KMS-11 (cell line): ENCODE data around the gene KLHL6.

Experiments used
- H2AFZ ChIP-seq: fragments of 200-600 bp; sonication (generic); 2 replicates; pipeline ENCODE4 v1.6.1; 2016; ENCODE audit warnings: antibody characterized with exemption, mixed run types, low read depth
- H3K27ac ChIP-seq: fragments of 200-600 bp; sonication (generic); 2 replicates; pipeline ENCODE4 v1.6.1; 2016; ENCODE audit warnings: mild to moderate bottlenecking, mixed run types
- H3K27me3 ChIP-seq: fragments of 200-600 bp; sonication (generic); 2 replicates; pipeline ENCODE4 v1.6.1; 2017; ENCODE audit warnings: mild to moderate bottlenecking, low read depth, mixed run types, moderate library complexity; ENCODE audit not compliant: insufficient read depth
- H3K36me3 ChIP-seq: fragments of 200-600 bp; sonication (generic); 2 replicates; pipeline ENCODE4 v1.6.1; 2017; ENCODE audit warnings: mild to moderate bottlenecking, mixed run types; ENCODE audit not compliant: insufficient read depth
- H3K4me1 ChIP-seq: fragments of 200-600 bp; sonication (generic); 2 replicates; pipeline ENCODE4 v1.6.1; 2016; ENCODE audit warnings: mild to moderate bottlenecking, low read depth, mixed run types; ENCODE audit not compliant: poor library complexity, severe bottlenecking
- H3K4me2 ChIP-seq: fragments of 200-600 bp; sonication (generic); 2 replicates; pipeline ENCODE4 v1.7.0; 2016; ENCODE audit warnings: mild to moderate bottlenecking, mixed run types
- H3K4me3 ChIP-seq: fragments of 200-600 bp; sonication (generic); IDR thresholded peaks from 2 replicates; pipeline ENCODE4 v1.6.1; 2017; ENCODE audit warnings: low read depth, low read length, mixed read lengths; ENCODE audit not compliant: insufficient read depth
- H3K79me2 ChIP-seq: fragments of 200-600 bp; sonication (generic); 2 replicates; pipeline ENCODE4 v1.6.1; 2016; ENCODE audit warnings: low read depth, mixed run types; ENCODE audit not compliant: insufficient read depth
- H3K9ac ChIP-seq: fragments of 200-600 bp; sonication (generic); 2 replicates; pipeline ENCODE4 v1.6.1; 2016; ENCODE audit warnings: mild to moderate bottlenecking, mixed run types
- H4K20me1 ChIP-seq: fragments of 200-600 bp; sonication (generic); 2 replicates; pipeline ENCODE4 v1.6.1; 2016; ENCODE audit warnings: mild to moderate bottlenecking, mixed run types; ENCODE audit not compliant: insufficient read depth
- TF ChIP-seq, protein P1 (sequence below): fragments of 200-600 bp; sonication (generic); conservative IDR thresholded peaks from 2 replicates; pipeline ENCODE4 v1.6.1; 2017; ENCODE audit warnings: low read depth, mild to moderate bottlenecking, antibody characterized with exemption, low read length, moderate library complexity, mixed read lengths

The KLHL6 gene

DNA sequence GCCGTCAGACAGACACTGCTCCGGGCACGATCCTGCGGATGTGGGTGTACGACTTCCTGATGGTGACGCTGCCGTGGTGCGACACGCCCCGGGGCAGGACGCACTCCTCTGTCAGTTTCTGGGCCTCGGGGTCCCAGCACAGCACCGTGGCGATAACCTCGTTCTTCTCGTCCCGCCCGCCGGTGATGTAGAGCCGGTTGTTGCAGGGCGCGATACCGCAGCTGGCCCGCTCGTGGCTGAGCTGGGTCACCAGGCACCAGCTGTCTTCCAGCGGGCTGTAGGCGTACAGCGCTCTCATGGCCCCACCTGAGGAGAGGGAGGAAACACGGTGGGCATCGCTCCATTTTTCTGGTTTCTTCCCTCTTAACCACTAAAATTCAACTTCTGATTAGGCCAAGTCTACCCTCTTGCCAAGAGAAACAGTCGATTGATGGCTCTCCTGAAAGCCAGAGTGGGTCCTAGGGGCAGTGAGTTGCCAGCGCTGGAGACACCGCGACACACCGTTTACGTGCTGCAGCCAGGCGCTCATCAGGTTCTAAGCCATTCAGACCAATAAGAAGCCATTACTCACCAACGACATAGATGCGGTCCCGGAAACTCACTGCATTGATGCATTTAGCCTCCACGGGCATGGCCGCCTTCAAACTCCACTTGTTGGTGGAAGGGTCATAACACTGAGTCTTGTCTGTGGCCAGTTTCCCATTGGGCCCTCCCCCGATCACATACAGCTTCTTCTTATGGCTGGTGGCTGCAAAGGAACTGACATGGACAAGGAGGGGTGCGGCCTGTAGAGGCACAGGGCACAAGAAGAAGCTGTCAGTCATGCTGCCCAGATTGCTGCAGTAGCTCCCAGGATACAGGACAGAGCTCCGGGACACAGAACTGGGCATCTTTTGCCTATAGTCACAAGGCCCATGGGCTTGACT is 63.3 kb downstream of the KLHL6 start:
- H3K27me3 ChIP-seq = no peaks in the 10 kb centered on the region
- H3K4me2 ChIP-seq = no peak overlapping the region
- no peak overlapping the region for H2AFZ ChIP-seq
- H3K4me3 ChIP-seq = no peak overlapping the region
- no peaks in the 10 kb centered on the region for H3K79me2 ChIP-seq
- H3K27ac ChIP-seq = no peak overlapping the region
- no peaks in the 10 kb centered on the region for H3K4me1 ChIP-seq
- no peaks in the 10 kb centered on the region for H3K36me3 ChIP-seq
- H3K9ac ChIP-seq = no peak overlapping the region
- TF ChIP-seq, protein P1, sequence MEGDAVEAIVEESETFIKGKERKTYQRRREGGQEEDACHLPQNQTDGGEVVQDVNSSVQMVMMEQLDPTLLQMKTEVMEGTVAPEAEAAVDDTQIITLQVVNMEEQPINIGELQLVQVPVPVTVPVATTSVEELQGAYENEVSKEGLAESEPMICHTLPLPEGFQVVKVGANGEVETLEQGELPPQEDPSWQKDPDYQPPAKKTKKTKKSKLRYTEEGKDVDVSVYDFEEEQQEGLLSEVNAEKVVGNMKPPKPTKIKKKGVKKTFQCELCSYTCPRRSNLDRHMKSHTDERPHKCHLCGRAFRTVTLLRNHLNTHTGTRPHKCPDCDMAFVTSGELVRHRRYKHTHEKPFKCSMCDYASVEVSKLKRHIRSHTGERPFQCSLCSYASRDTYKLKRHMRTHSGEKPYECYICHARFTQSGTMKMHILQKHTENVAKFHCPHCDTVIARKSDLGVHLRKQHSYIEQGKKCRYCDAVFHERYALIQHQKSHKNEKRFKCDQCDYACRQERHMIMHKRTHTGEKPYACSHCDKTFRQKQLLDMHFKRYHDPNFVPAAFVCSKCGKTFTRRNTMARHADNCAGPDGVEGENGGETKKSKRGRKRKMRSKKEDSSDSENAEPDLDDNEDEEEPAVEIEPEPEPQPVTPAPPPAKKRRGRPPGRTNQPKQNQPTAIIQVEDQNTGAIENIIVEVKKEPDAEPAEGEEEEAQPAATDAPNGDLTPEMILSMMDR = no peak
- H4K20me1 ChIP-seq = no peaks in the 10 kb centered on the region

DNA sequence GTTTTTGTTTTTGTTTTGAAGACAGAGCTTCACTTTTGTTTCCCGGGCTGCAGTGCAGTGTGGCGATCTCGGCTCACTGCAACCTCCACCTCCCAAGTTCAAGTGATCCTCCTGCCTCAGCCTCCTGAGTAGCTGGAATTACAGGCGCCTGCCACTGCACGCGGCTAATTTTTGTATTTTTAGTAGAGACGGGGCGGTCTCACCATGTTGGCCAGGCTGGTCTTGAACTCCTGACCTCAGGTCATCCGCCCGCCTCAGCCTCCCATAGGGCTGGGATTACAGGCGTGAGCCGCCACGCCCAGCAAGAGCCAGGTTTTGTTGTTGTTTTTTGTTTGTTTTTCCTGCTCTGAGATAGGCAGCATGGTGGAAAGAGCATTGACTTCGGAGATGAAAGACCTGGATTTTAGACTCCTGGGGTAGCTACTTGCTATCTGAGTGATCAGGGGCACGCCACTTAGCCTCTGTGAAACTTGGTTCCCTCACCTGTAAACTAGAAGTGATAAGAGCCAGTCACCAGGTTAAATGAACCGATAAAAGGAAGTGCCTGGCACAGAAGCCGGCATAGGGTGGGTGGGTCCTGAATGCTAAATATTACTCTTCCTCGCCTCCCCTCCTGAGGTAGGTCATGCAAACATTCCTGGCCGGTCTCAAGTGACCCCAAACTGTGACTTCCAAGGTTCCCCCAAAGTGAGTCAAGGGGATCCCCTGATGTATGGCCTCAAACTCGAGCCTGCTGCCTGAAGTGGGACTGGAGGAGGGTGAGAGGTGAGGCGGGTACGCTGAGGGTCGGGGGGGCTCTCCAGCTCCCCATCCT is 64.2 kb downstream of the KLHL6 start:
- Histone ChIP-seq H3K4me2 (no peak overlapping the region), H4K20me1 (no peaks in the 10 kb centered on the region), H3K27ac (no peak overlapping the region), H3K4me3 (no peak overlapping the region), H3K36me3 (no peaks in the 10 kb centered on the region), H2AFZ (no peak overlapping the region), H3K27me3 (no peaks in the 10 kb centered on the region), H3K4me1 (no peaks in the 10 kb centered on the region), H3K79me2 (no peaks in the 10 kb centered on the region), H3K9ac (no peak overlapping the region)
- TF ChIP-seq, protein P1 = no peak

DNA sequence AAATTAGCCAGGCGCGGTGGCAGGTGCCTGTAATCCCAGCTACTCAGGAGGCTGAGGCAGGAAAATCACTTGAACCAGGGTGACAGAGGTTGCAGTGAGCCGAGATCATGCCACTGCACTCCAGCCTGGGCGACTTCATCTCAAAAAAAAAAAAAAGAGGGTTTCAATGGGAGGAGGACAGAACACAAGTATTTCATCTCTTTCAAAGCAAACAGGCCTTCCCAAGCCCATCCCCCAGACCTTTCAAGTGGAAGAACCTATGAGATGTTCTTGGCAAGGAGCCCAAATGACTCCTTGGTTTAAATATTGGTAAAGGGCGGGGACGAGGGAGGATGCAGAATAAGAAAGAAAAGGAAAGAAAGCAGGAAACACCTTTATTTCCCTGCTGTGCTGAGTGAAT is 64.9 kb downstream of the KLHL6 start:
- H3K27ac ChIP-seq = no peak overlapping the region
- H3K27me3 ChIP-seq = no peaks in the 10 kb centered on the region
- no peaks in the 10 kb centered on the region for H3K79me2 ChIP-seq
- no peak overlapping the region for H3K9ac ChIP-seq
- no peak overlapping the region for H3K4me3 ChIP-seq
- no peaks in the 10 kb centered on the region for H4K20me1 ChIP-seq
- peaks cover 2% of the 10 kb centered on the region for H3K4me1 ChIP-seq
- no peak overlapping the region for H2AFZ ChIP-seq
- TF ChIP-seq, protein P1 = no peak
- no peak overlapping the region for H3K4me2 ChIP-seq
- no peaks in the 10 kb centered on the region for H3K36me3 ChIP-seq

DNA sequence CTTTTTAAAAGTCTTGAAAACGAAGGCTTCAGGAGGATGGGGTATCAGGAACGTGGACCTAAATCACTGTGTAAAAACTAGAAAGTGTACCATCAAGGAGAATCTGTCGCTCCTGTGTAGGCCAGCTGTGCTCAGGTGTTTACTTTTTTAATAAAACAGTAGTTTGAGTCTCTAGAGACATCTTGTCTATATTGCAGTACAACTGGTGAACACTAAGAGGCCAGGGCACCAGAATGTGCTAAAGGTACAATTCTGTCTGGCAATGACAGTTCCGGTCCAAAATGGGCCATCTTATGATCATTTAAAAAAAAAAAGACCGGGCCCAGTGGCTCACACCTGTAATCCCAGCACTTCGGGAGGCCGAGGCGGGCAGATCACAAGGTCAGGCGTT is 65.3 kb downstream of the KLHL6 start:
- Histone ChIP-seq H3K4me1 (peaks cover 7% of the 10 kb centered on the region), H3K79me2 (no peaks in the 10 kb centered on the region), H3K27ac (no peak overlapping the region), H2AFZ (no peak overlapping the region), H3K4me2 (no peak overlapping the region), H3K4me3 (no peak overlapping the region), H3K9ac (no peak overlapping the region), H3K36me3 (no peaks in the 10 kb centered on the region), H4K20me1 (no peaks in the 10 kb centered on the region), H3K27me3 (no peaks in the 10 kb centered on the region)
- TF ChIP-seq, protein P1 = no peak
